ENCODE data around the gene PKLR. TPM values are rescaled to one million over a fixed set of nuclear protein-coding genes. Genes with fewer than 3 reads are reported as not detected.
A peak's percentile ranks its signal among the peaks of the same experiment; 100 is the strongest.

Gene PKLR
- total RNA-seq, 4 donors from 2014 or later, result 0.18 TPM; not detected in 3

DNA sequence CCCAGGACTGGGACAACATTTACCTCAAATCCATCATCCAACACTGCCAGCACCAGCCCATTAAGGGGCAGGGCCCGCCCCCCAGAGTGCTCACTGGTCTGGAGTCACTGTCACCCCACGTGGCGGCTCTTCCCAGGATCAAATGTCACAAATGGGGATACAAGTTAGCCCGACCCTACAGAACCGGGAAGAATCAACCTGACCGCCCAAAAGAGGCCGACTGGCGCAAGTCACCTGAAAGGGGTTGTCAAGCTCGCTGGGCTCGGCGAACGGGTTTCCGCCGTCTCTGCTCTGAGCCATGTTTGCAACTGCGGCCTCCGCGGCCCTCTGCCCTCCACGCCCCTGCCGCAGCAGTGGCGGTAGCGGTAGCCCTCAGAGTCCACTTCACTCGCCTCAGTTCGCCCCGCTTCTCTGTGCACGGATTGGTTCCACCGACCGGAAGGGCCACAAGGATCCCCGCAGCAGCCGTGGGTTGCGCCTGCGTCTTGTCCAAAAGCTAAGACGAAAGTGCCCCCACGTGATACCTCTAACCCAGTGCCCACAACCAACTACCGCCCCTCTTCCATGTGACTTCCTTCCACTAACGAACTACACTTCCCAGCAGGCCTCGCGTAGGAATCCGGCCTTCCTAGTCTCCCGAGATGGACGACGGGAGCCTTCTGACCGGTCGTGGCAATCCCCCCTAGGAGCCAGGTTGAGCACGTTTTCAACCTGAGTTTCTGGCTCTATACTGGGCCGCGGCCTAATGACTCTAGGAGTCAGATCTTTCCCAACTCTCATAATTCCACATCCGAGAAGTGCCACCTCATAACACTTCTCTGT, 39.2 kb downstream of the PKLR start, which contains the start of gene SCAMP3:
Gene SCAMP3 (minus strand): TSS at position 509 of the 822 bp plus-strand sequence. CDS start 209 bp downstream, at position 300.
- peak; percentile 77 for DNase-seq
- H3K36me3 ChIP-seq, result peaks cover 14 to 80% (median 48%) of the 10 kb centered on the region in 3 donors
- no peaks in the 10 kb centered on the region for H3K27me3 ChIP-seq
- H3K27ac ChIP-seq, result peak within 1 kb of the TSS; percentile 80 to 90 (median 86)
- no peaks in the 10 kb centered on the region for H3K9me3 ChIP-seq
- TF ChIP-seq, protein P1, sequence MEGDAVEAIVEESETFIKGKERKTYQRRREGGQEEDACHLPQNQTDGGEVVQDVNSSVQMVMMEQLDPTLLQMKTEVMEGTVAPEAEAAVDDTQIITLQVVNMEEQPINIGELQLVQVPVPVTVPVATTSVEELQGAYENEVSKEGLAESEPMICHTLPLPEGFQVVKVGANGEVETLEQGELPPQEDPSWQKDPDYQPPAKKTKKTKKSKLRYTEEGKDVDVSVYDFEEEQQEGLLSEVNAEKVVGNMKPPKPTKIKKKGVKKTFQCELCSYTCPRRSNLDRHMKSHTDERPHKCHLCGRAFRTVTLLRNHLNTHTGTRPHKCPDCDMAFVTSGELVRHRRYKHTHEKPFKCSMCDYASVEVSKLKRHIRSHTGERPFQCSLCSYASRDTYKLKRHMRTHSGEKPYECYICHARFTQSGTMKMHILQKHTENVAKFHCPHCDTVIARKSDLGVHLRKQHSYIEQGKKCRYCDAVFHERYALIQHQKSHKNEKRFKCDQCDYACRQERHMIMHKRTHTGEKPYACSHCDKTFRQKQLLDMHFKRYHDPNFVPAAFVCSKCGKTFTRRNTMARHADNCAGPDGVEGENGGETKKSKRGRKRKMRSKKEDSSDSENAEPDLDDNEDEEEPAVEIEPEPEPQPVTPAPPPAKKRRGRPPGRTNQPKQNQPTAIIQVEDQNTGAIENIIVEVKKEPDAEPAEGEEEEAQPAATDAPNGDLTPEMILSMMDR (IDR thresholded peaks at IDR 0.05), result peak in 1 of 6 experiments; percentile 38
- peak in 2 of 4 donors; percentile 58 to 65 for TF ChIP-seq POLR2A (IDR thresholded peaks at IDR 0.05)
- intact Hi-C loops (cut with DNase I), result loop anchor here (10.0 kb wide), 1 partner anchor 243 kb away; no protein-coding TSS in a partner anchor
- peaks cover 15 to 28% (median 15%) of the 10 kb centered on the region in 3 donors for H3K4me1 ChIP-seq
- H3K4me3 ChIP-seq, result peak within 1 kb of the TSS; percentile 58 to 88 (median 86)
- WGBS, 2 donors, result 0 to 1% methylated on average over 15 to 24 of the region's 47 CpGs

DNA sequence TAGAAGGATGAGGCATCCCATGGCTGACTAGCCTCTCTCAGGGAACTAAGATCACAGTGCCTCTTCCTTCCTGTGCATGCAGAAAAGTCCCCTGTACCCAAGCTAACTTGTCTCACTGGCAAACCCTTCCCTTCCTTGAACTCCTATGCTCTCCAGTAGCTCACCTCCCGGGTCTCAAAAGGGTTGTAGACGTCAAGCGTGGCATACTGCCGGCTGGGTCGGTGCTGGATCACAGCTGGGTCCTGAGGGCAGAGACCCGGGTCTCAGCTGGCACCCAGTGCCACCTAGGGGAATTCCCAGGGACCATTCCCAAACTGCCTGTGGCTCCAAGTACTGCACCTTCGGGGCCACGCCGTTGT, 39.8 kb downstream of the PKLR start:
- no peak for DNase-seq
- H3K27me3 ChIP-seq, result no peaks in the 10 kb centered on the region
- peak overlapping the region; percentile 80 to 90 (median 86) for H3K27ac ChIP-seq
- WGBS, 2 donors, result 0% methylated on average over 4 of the region's 9 CpGs; no CpG with 5 or more reads in 1 of the 2 donors
- peaks cover 9 to 80% (median 42%) of the 10 kb centered on the region in 3 donors for H3K36me3 ChIP-seq
- peak overlapping the region; percentile 58 to 88 (median 86) for H3K4me3 ChIP-seq
- H3K4me1 ChIP-seq, result peaks cover 15 to 33% (median 18%) of the 10 kb centered on the region in 3 donors
- intact Hi-C loops (cut with DNase I), result loop anchor here (10.0 kb wide), 1 partner anchor 243 kb away; no protein-coding TSS in a partner anchor
- H3K9me3 ChIP-seq, result no peaks in the 10 kb centered on the region
- TF ChIP-seq, protein P1 (IDR thresholded peaks at IDR 0.05), result no peak
- no peak for TF ChIP-seq POLR2A (IDR thresholded peaks at IDR 0.05)

DNA sequence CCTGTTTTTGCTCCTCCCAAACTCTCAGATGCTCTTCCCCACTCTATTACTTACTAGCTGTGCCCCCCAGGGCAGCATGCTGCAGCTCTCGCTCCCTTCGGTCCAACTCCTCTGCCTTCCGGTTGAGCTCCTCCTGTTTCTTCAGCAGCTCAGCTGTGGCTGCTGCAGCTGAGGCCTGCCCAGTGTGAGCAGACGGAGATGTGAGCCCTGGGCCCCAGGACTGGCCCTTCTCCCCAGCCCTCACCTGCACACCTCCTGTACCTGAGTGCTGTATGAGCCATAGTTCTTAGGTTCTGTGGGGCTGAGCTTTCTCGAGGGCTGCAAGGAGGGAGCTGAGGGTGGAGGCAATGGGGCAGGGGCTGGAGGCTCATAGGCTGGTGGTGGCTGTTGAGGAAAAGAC, 41.0 kb downstream of the PKLR start:
- Histone ChIP-seq H3K36me3 (peaks cover 0 to 71% (median 30%) of the 10 kb centered on the region in 3 donors), H3K4me3 (no peak overlapping the region), H3K9me3 (no peaks in the 10 kb centered on the region), H3K4me1 (peaks cover 20 to 44% (median 29%) of the 10 kb centered on the region in 3 donors), H3K27me3 (no peaks in the 10 kb centered on the region), H3K27ac (no peak overlapping the region)
- intact Hi-C loops (cut with DNase I), result loop anchor here (10.0 kb wide), 1 partner anchor 245 kb away; no protein-coding TSS in a partner anchor
- 89 to 93% methylated on average over 4 of the region's 5 CpGs for WGBS, 2 donors
- DNase-seq, result no peak
- TF ChIP-seq, protein P1 (IDR thresholded peaks at IDR 0.05), result no peak
- TF ChIP-seq POLR2A (IDR thresholded peaks at IDR 0.05), result no peak

DNA sequence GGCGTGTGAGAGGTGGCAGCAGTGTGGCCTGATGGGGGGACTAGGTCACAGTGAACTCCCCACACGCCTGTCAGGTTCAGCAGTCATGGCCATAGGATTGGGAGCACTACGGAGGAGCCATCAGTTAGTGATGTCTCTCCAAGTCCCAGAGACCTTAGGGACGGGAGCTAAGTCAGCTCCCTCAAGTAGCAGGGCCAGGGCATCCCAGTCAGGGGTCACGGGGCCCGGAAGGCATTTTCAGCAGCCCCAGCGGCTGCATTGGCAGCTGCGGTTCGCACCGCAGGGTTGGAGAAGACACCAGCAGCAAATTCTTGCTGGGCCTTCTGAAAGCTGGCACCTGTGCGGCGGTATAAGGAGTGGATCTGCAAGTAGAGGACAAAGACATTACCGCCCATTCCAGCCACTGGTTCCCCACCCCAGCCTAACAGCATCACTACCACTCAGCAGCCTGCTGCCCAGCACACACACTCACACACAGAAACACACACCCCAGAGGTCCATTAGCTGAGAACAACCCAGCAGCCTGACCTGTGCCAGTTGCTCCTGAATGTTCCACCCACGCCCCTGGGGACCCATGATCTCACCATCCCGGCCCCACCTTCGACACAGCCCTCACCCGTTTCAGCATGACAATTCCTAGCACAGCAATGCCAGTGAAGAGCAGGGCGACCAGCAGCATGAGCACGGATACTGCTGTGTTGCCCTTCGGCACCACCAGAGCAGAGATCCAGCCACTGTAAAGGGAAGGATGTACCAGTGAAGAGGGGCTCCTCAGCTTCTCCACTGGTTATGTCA, 45.0 kb downstream of the PKLR start:
- no peak for DNase-seq
- no peaks in the 10 kb centered on the region for H3K27me3 ChIP-seq
- peaks cover 28 to 53% (median 34%) of the 10 kb centered on the region in 3 donors for H3K4me1 ChIP-seq
- H3K27ac ChIP-seq, result peak overlapping the region; percentile 94 to 99 (median 97)
- TF ChIP-seq, protein P1 (IDR thresholded peaks at IDR 0.05), result no peak
- TF ChIP-seq POLR2A (IDR thresholded peaks at IDR 0.05), result no peak
- H3K9me3 ChIP-seq, result no peaks in the 10 kb centered on the region
- WGBS, 2 donors, result 61 to 90% methylated on average over 6 to 10 of the region's 20 CpGs
- H3K4me3 ChIP-seq, result peak overlapping the region; percentile 70 to 95 (median 88)
- intact Hi-C loops (cut with DNase I), result no loop called here
- peaks cover 0 to 51% (median 12%) of the 10 kb centered on the region in 3 donors for H3K36me3 ChIP-seq

Data from esophagus squamous epithelium (tissue), 5 donors.